CD4-positive, CD25-positive, alpha-beta regulatory T cell (primary cell): ENCODE data around the gene OMP. TPM values are rescaled to one million over a fixed set of nuclear protein-coding genes. Genes with fewer than 3 reads are reported as not detected.
A peak's percentile ranks its signal among the peaks of the same experiment; 100 is the strongest.

Experiments
- ATAC-seq, 2 donors: fragments of 150-1000 bp; cut with Tn5 transposase; one replicate each; pipeline ENCODE4 v1.10.0; 2021; ENCODE audit warnings: low read depth in 2 of 2, moderate number of reproducible peaks in 2 of 2, moderate library complexity in 1 of 2
- DNase-seq, 3 donors: peaks; one replicate each; pipeline versions ENCODE4 v3.0.0 to v3.0.0-alpha.2; 2012 to 2022; ENCODE audit warnings: mixed read lengths in 1 of 3
- H3K27ac ChIP-seq: one replicate; pipeline ENCODE4 v1.7.0; 2013; ENCODE audit warnings: mild to moderate bottlenecking, low read length; ENCODE audit not compliant: insufficient read depth, poor library complexity, severe bottlenecking
- H3K27me3 ChIP-seq: one replicate; pipeline ENCODE4 v1.7.0; 2013; ENCODE audit warnings: low read length; ENCODE audit not compliant: control insufficient read depth, insufficient read depth
- H3K36me3 ChIP-seq: one replicate; pipeline ENCODE4 v1.7.0; 2013; ENCODE audit warnings: mild to moderate bottlenecking, low read length, moderate library complexity; ENCODE audit not compliant: control insufficient read depth, insufficient read depth
- H3K4me1 ChIP-seq: 2 replicates; pipeline ENCODE4 v1.7.0; 2013; ENCODE audit warnings: mild to moderate bottlenecking, low read length; ENCODE audit not compliant: insufficient read depth, control insufficient read depth, poor library complexity, severe bottlenecking
- H3K4me3 ChIP-seq: one replicate; pipeline ENCODE4 v1.7.0; 2013; ENCODE audit warnings: low read depth, mild to moderate bottlenecking, low read length, moderate library complexity
- H3K9me3 ChIP-seq, 2 experiments: 1 replicate in 1 of 2; 2 replicates in 1 of 2; pipeline ENCODE4 v1.7.0; 2013; ENCODE audit warnings: low read length in 2 of 2, mild to moderate bottlenecking in 1 of 2, moderate library complexity in 1 of 2; ENCODE audit not compliant: control insufficient read depth in 2 of 2
- H3K27ac Mint-ChIP-seq, 3 donors: one replicate each; pipeline ENCODE4 v1.8.0; 2020 to 2022; ENCODE audit warnings: mild to moderate bottlenecking in 3 of 3, mixed read lengths in 3 of 3, moderate library complexity in 2 of 3
- H3K27me3 Mint-ChIP-seq: one replicate; pipeline ENCODE4 v1.8.0; 2022; ENCODE audit warnings: mild to moderate bottlenecking, mixed read lengths
- H3K36me3 Mint-ChIP-seq: one replicate; pipeline ENCODE4 v1.8.0; 2020; ENCODE audit warnings: mixed read lengths
- H3K4me1 Mint-ChIP-seq, 4 donors: one replicate each; pipeline ENCODE4 v1.8.0; 2020 to 2022; ENCODE audit warnings: mixed read lengths in 4 of 4, mild to moderate bottlenecking in 1 of 4
- H3K4me3 Mint-ChIP-seq, 4 donors: one replicate each; pipeline ENCODE4 v1.8.0; 2020 to 2022; ENCODE audit warnings: mild to moderate bottlenecking in 4 of 4, mixed read lengths in 4 of 4, moderate library complexity in 3 of 4
- H3K9me3 Mint-ChIP-seq, 7 donors: one replicate each; pipeline ENCODE4 v1.8.0; 2020 to 2022; ENCODE audit warnings: mixed read lengths in 7 of 7, mild to moderate bottlenecking in 3 of 7, moderate library complexity in 2 of 7
- polyA plus RNA-seq, 4 donors: library from polyadenylated mRNA; unstranded; fragments of 300-500 nt; fragmentation: Illumina TruSeq; gene quantifications; one replicate each; pipeline ENCODE4 v1.2.3, GENCODE V29; 2021
- total RNA-seq: library from RNA; stranded (reverse); gene quantifications from one replicate; pipeline ENCODE4 v1.2.3, GENCODE V29; 2022

OMP gene
- total and polyA plus RNA-seq, 5 donors from 2014 or later = not detected

DNA sequence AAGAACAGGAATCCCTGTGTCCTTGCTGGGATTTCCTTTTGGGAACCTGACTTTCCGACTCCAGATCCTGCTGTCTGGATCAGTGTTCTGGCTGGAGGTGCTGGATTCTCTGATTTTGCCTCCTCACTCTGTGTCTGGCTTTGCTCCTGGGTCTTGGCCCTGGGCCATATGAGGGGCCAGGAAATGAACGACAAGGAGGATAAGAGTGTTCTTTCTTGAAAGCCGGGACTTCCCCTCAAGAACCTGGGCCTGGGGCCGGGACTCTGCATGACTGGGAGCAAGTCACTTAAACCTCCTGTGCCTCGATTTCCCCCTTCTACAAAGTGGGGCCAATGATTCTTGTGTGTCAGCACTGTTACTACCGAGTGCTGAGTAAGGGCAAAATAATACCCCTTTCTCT, 22.6 kb downstream of the OMP start:
- peaks cover 0 to 12% (median 0%) of the 10 kb centered on the region in 4 donors for H3K4me1 Mint-ChIP-seq
- H3K27me3 Mint-ChIP-seq = peaks cover 13% of the 10 kb centered on the region
- Histone ChIP-seq H3K27me3 (no peaks in the 10 kb centered on the region), H3K4me3 (no peak overlapping the region), H3K36me3 (no peaks in the 10 kb centered on the region), H3K27ac (no peak overlapping the region), H3K9me3 (no peaks in the 10 kb centered on the region), H3K4me1 (peaks cover 11% of the 10 kb centered on the region)
- peaks cover 5% of the 10 kb centered on the region for H3K36me3 Mint-ChIP-seq
- H3K27ac Mint-ChIP-seq = no peak overlapping the region
- H3K9me3 Mint-ChIP-seq = peaks cover 0 to 1% (median 0%) of the 10 kb centered on the region in 7 donors
- ATAC-seq (no peak), DNase-seq (no peak)
- H3K4me3 Mint-ChIP-seq = no peak overlapping the region

- H3K4me3 Mint-ChIP-seq = no peak overlapping the region
Observed at GRCh38 chr11:77125695-77126094, 23.1 kb downstream of the OMP start.

GRCh38 chr11:77126156-77126775, 23.6 kb downstream of the OMP start:
- H3K36me3 Mint-ChIP-seq = peaks cover 5% of the 10 kb centered on the region
- H3K9me3 Mint-ChIP-seq = peaks cover 0 to 1% (median 0%) of the 10 kb centered on the region in 7 donors
- Histone ChIP-seq H3K4me3 (no peak overlapping the region), H3K27ac (no peak overlapping the region), H3K36me3 (no peaks in the 10 kb centered on the region), H3K27me3 (no peaks in the 10 kb centered on the region), H3K4me1 (peaks cover 11% of the 10 kb centered on the region), H3K9me3 (no peaks in the 10 kb centered on the region)
- peak overlapping the region in 1 of 4 donors; percentile 66 for H3K4me3 Mint-ChIP-seq
- peaks cover 0 to 12% (median 0%) of the 10 kb centered on the region in 4 donors for H3K4me1 Mint-ChIP-seq
- DNase-seq (no peak), ATAC-seq (no peak)
- peaks cover 13% of the 10 kb centered on the region for H3K27me3 Mint-ChIP-seq
- peak overlapping the region in 2 of 3 donors; percentile 73 to 80 for H3K27ac Mint-ChIP-seq

More at GRCh38 chr11:77125695-77126094, 23.1 kb downstream of the OMP start:
- DNase-seq (no peak), ATAC-seq (no peak)
- Mint-ChIP-seq H3K27ac (no peak overlapping the region), H3K9me3 (peaks cover 0 to 1% (median 0%) of the 10 kb centered on the region in 7 donors), H3K4me1 (peaks cover 0 to 12% (median 0%) of the 10 kb centered on the region in 4 donors), H3K27me3 (peaks cover 13% of the 10 kb centered on the region), H3K36me3 (peaks cover 5% of the 10 kb centered on the region)
- Histone ChIP-seq H3K4me1 (peaks cover 11% of the 10 kb centered on the region), H3K36me3 (no peaks in the 10 kb centered on the region), H3K27me3 (no peaks in the 10 kb centered on the region), H3K9me3 (no peaks in the 10 kb centered on the region), H3K4me3 (no peak overlapping the region), H3K27ac (no peak overlapping the region)

- Histone ChIP-seq H3K27ac (no peak overlapping the region), H3K9me3 (no peaks in the 10 kb centered on the region), H3K36me3 (no peaks in the 10 kb centered on the region), H3K4me3 (peak overlapping the region; percentile 47), H3K4me1 (peaks cover 11% of the 10 kb centered on the region), H3K27me3 (no peaks in the 10 kb centered on the region)
- H3K4me3 Mint-ChIP-seq = peak overlapping the region in 1 of 4 donors; percentile 77
- H3K36me3 Mint-ChIP-seq = peaks cover 5% of the 10 kb centered on the region
- DNase-seq (no peak), ATAC-seq (no peak)
- H3K27ac Mint-ChIP-seq = peak overlapping the region in 1 of 3 donors; percentile 73
- peaks cover 0 to 12% (median 0%) of the 10 kb centered on the region in 4 donors for H3K4me1 Mint-ChIP-seq
- peaks cover 13% of the 10 kb centered on the region for H3K27me3 Mint-ChIP-seq
- no peaks in the 10 kb centered on the region for H3K9me3 Mint-ChIP-seq
Observed at GRCh38 chr11:77126861-77127234, 24.2 kb downstream of the OMP start.

DNA sequence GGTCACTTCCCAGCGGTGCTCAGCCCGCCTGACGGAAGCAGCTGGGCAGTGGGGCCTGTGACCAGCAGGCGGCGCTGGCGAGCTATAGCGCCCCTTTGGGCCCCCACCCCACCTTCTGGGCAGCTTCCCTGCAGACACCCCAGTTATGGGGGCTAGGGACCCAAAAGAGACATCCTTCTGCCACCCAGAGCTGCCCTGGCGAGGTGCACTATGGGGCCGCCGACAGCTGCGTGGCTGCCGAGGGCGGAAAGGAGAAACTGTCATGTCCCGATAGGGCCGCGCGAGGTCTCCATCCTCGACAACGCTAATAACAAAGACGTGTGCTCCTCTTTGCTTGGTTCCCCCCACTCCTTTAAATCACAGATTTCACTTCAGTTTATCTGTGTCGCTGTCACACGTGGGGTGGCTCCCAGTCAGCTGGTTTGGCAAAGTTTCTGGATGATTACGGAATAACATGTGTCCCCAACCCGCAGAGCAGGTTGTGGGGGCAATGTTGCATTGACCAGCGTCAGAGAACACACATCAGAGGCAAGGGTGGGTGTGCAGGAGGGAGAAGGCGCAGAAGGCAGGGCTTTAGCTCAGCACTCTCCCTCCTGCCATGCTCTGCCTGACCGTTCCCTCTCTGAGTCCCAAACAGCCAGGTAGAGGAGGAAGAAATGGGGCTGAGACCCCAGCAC, 24.7 kb downstream of the OMP start:
- Mint-ChIP-seq H3K9me3 (no peaks in the 10 kb centered on the region), H3K4me1 (peaks cover 0 to 12% (median 0%) of the 10 kb centered on the region in 4 donors), H3K27me3 (peaks cover 13% of the 10 kb centered on the region), H3K4me3 (peak overlapping the region; percentile 63 to 77 (median 71)), H3K36me3 (peaks cover 5% of the 10 kb centered on the region), H3K27ac (peak overlapping the region in 1 of 3 donors; percentile 69)
- Histone ChIP-seq H3K9me3 (no peaks in the 10 kb centered on the region), H3K27me3 (no peaks in the 10 kb centered on the region), H3K4me1 (peaks cover 11% of the 10 kb centered on the region), H3K27ac (no peak overlapping the region), H3K4me3 (peak overlapping the region; percentile 47), H3K36me3 (no peaks in the 10 kb centered on the region)
- peak; percentile 55 to 66 for ATAC-seq
- DNase-seq = peak; percentile 30 to 55 (median 52)

DNA sequence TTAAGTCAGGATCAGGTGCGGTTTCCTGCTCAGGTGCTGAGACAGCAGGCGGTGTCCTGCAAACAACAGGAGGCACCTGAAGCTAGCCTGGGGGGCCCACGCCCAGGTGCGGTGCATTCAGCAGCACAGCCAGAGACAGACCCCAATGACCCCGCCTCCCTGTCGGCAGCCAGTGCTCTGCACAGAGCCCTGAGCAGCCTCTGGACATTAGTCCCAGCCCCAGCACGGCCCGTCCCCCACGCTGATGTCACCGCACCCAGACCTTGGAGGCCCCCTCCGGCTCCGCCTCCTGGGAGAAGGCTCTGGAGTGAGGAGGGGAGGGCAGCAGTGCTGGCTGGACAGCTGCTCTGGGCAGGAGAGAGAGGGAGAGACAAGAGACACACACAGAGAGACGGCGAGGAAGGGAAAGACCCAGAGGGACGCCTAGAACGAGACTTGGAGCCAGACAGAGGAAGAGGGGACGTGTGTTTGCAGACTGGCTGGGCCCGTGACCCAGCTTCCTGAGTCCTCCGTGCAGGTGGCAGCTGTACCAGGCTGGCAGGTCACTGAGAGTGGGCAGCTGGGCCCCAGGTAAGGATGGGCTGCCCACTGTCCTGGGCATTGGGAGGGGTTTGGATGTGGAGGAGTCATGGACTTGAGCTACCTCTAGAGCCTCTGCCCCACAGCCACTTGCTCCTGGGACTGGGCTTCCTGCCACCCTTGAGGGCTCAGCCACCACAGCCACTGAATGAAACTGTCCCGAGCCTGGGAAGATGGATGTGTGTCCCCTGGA, 25.5 kb downstream of the OMP start, which contains the start of gene MYO7A:
Gene MYO7A, plus strand, starts transcription at position 327 of the 772 bp plus-strand sequence. CDS start 2,389 bp downstream, outside the sequence.
- H3K4me1 ChIP-seq = peaks cover 11% of the 10 kb centered on the region
- Mint-ChIP-seq H3K36me3 (peaks cover 5% of the 10 kb centered on the region), H3K4me1 (peaks cover 0 to 12% (median 0%) of the 10 kb centered on the region in 4 donors), H3K27me3 (peaks cover 11% of the 10 kb centered on the region), H3K27ac (peak within 1 kb of the TSS in 2 of 3 donors; percentile 70 to 71), H3K9me3 (no peaks in the 10 kb centered on the region), H3K4me3 (peak within 1 kb of the TSS; percentile 63 to 77 (median 71))
- peak within 1 kb of the TSS; percentile 47 for H3K4me3 ChIP-seq
- no peak for DNase-seq
- H3K36me3 ChIP-seq = no peaks in the 10 kb centered on the region
- H3K27ac ChIP-seq = no peak within 1 kb of the TSS
- no peak for ATAC-seq
- H3K27me3 ChIP-seq = no peaks in the 10 kb centered on the region
- H3K9me3 ChIP-seq = no peaks in the 10 kb centered on the region

GRCh38 chr11:77129069-77129841, 26.6 kb downstream of the OMP start:
- no peaks in the 10 kb centered on the region for H3K9me3 Mint-ChIP-seq
- no peaks in the 10 kb centered on the region for H3K27me3 ChIP-seq
- peaks cover 7% of the 10 kb centered on the region for H3K27me3 Mint-ChIP-seq
- peak overlapping the region in 1 of 4 donors; percentile 24 for H3K4me3 Mint-ChIP-seq
- H3K27ac ChIP-seq = no peak overlapping the region
- no peak overlapping the region for H3K4me3 ChIP-seq
- no peak for DNase-seq
- peaks cover 11% of the 10 kb centered on the region for H3K4me1 ChIP-seq
- peaks cover 0 to 12% (median 0%) of the 10 kb centered on the region in 4 donors for H3K4me1 Mint-ChIP-seq
- no peak for ATAC-seq
- no peaks in the 10 kb centered on the region for H3K36me3 ChIP-seq
- peak overlapping the region in 1 of 3 donors; percentile 69 for H3K27ac Mint-ChIP-seq
- no peaks in the 10 kb centered on the region for H3K36me3 Mint-ChIP-seq
- no peaks in the 10 kb centered on the region for H3K9me3 ChIP-seq
